Cardiac muscle cell (in vitro differentiated cells and primary cell): ENCODE results near the gene PDE2A. TPM values are rescaled to one million over a fixed set of nuclear protein-coding genes. Genes with fewer than 3 reads are reported as not detected.

Source experiments
- DNase-seq, 2 donors: peaks; one replicate each; pipeline versions ENCODE4 v3.0.0 to v3.0.0-alpha.2; 2010 to 2017; ENCODE audit warnings: low read depth in 1 of 2, low spot score in 1 of 2
- H3K27ac ChIP-seq: fragments of 200-600 bp; sonication (generic); 2 replicates; pipeline ENCODE4 v1.5.1; 2016
- H3K27me3 ChIP-seq: fragments of 200-600 bp; sonication (generic); 2 replicates; pipeline ENCODE4 v1.6.0; 2016; ENCODE audit warnings: control low read depth
- H3K36me3 ChIP-seq: fragments of 200-600 bp; sonication (generic); 2 replicates; pipeline ENCODE4 v1.5.1; 2016; ENCODE audit warnings: control low read depth
- H3K4me1 ChIP-seq: fragments of 200-600 bp; sonication (generic); 2 replicates; pipeline ENCODE4 v1.8.1; 2017; ENCODE audit warnings: low read depth, mild to moderate bottlenecking, mixed run types
- H3K4me3 ChIP-seq: fragments of 200-600 bp; sonication (generic); 2 replicates; pipeline ENCODE4 v1.5.1; 2016; ENCODE audit warnings: mild to moderate bottlenecking
- H3K9me3 ChIP-seq: fragments of 200-600 bp; sonication (generic); 2 replicates; pipeline ENCODE4 v1.5.1; 2017; ENCODE audit warnings: low read depth, mild to moderate bottlenecking, control low read depth
- polyA plus RNA-seq: library from polyadenylated mRNA; unstranded; fragments of >200 nt; fragmentation: Nextera tagmentation; extraction: Ambion mirVana; gene quantifications from 2 replicates; pipeline ENCODE4 v1.2.1, GENCODE V29; 2016
- total RNA-seq: library from RNA; depleted of rRNA; stranded (reverse); fragments of >200 nt; gene quantifications from 2 replicates; pipeline ENCODE4 v1.2.3, GENCODE V29; 2016
- TF ChIP-seq, protein P1 (sequence below): IDR thresholded peaks from 2 replicates; pipeline ENCODE4 v1.5.1; 2012; ENCODE audit warnings: low read depth, mild to moderate bottlenecking, low read length

The PDE2A gene
- total and polyA plus RNA-seq, 2 experiments from 2014 or later: 0.92 TPM; not detected in 1

DNA sequence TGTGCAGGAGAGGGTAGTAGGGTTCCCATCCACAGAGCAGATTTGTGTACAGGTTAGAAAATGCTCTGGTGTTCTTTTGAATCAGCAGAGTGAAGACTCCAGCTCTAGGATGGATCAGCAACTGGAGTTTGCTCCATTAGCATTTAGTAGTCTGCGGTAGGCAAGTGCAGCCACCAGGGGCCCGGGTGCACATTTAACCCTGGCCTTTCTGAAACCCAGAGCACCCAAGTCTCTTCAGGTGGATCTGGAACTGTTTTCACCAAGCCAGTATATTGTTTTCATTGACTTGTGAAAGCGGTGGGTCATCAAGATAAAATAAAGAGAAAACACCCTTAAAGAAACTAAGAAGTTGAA is 139.1 kb downstream of the PDE2A start:
- TF ChIP-seq, protein P1, sequence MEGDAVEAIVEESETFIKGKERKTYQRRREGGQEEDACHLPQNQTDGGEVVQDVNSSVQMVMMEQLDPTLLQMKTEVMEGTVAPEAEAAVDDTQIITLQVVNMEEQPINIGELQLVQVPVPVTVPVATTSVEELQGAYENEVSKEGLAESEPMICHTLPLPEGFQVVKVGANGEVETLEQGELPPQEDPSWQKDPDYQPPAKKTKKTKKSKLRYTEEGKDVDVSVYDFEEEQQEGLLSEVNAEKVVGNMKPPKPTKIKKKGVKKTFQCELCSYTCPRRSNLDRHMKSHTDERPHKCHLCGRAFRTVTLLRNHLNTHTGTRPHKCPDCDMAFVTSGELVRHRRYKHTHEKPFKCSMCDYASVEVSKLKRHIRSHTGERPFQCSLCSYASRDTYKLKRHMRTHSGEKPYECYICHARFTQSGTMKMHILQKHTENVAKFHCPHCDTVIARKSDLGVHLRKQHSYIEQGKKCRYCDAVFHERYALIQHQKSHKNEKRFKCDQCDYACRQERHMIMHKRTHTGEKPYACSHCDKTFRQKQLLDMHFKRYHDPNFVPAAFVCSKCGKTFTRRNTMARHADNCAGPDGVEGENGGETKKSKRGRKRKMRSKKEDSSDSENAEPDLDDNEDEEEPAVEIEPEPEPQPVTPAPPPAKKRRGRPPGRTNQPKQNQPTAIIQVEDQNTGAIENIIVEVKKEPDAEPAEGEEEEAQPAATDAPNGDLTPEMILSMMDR: no peak
- Histone ChIP-seq H3K27ac (no peak overlapping the region), H3K9me3 (no peaks in the 10 kb centered on the region), H3K36me3 (no peaks in the 10 kb centered on the region), H3K4me1 (peaks cover 5% of the 10 kb centered on the region), H3K27me3 (no peaks in the 10 kb centered on the region), H3K4me3 (no peak overlapping the region)
- no peak for DNase-seq

DNA sequence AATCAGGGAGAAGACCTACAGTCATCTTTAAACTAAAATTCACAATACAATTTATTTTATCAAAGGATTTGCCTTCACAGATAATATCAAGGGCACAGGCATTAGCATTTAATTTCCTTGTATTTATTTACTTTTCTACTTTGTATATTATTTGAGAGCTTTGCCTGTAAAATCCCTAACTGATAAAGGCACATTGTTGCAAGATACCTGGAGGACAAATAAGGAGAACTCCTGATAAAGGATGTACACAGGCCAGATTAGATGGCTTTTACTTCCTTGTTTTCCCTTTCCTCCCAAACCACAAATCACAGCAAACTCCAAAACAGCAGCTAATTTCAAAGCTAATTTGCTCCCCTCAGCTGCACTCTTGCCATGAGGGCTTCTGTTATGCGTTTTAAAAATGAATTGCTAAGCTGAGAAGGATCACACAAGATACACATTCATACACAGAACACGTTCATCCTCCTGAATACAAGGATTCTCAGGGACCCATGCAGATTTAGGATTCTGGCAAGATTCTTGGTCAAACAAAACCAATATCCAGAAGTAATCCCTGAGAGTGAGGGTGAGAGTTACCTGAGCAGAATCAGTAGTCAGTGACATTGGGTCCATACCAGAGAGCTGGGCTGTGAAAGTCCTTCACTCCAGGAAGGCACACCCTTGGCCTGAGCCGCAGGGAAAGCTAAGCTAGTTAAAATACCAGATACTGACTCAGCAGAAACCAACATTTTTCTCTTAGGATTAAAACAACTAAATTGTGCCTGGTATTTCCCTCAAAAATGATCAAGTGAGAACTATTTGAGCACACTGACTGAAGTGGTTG is 139.6 kb downstream of the PDE2A start:
- peak in 1 of 2 donors; percentile 15 for DNase-seq
- Histone ChIP-seq H3K27me3 (no peaks in the 10 kb centered on the region), H3K9me3 (no peaks in the 10 kb centered on the region), H3K4me3 (no peak overlapping the region), H3K27ac (no peak overlapping the region), H3K4me1 (peaks cover 5% of the 10 kb centered on the region), H3K36me3 (no peaks in the 10 kb centered on the region)
- TF ChIP-seq, protein P1: no peak

DNA sequence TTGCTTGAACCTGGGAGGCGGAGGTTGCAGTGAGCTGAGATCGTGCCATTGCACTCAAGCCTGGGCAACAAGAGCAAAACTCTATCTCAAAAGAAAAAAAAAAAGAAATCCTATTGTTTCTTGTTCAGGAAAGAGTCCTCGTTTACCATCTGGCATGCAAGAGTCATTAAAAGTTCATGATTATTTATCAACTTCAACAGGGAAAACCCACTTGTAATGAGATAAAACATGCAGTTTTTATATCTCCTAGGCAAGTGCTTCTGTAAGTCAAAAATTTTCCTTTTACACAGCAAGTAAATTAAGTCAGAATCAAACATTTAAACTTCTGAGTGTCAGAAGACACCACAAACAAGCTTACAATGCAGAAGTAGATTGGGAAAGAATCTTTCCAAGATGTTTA is 145.2 kb downstream of the PDE2A start:
- TF ChIP-seq, protein P1: no peak
- Histone ChIP-seq H3K4me3 (no peak overlapping the region), H3K36me3 (no peaks in the 10 kb centered on the region), H3K27ac (no peak overlapping the region), H3K27me3 (no peaks in the 10 kb centered on the region), H3K4me1 (no peaks in the 10 kb centered on the region), H3K9me3 (no peaks in the 10 kb centered on the region)
- DNase-seq: no peak

DNA sequence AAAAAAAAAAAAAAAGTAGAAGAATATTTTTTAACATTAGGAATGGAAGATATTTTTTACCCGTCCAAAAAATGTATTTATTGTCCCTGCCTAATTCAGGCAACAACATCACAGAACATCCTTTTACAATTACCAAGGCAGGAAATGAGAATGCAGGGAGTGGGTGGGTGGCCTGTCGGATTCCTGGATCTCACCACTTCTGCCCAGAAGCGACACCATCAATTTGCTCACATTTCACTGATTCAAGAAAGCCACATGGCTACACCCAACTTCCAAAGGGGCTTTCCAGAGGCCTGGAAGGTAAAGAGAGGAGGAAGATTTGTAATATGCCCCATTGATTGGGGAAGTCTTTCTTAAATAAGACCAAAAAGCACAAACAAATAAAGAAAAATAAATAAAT is 146.1 kb downstream of the PDE2A start:
- TF ChIP-seq, protein P1: no peak
- Histone ChIP-seq H3K4me3 (no peak overlapping the region), H3K36me3 (no peaks in the 10 kb centered on the region), H3K9me3 (no peaks in the 10 kb centered on the region), H3K27me3 (no peaks in the 10 kb centered on the region), H3K27ac (no peak overlapping the region), H3K4me1 (no peaks in the 10 kb centered on the region)
- DNase-seq: no peak

Other genes with a start within 250 kb of the PDE2A start
- 23.3 and 30.4 TPM in 2 replicates for gene CLPB, start 239.9 kb downstream of the PDE2A start, total RNA-seq
- gene CLPB, start 239.9 kb downstream of the PDE2A start, polyA plus RNA-seq: 8.5 and 11.3 TPM in 2 replicates
- gene ARAP1, start 78.0 kb upstream of the PDE2A start, total RNA-seq: 134 and 200 TPM in 2 replicates
- gene ARAP1, start 78.0 kb upstream of the PDE2A start, polyA plus RNA-seq: 41.5 and 54.6 TPM in 2 replicates
- gene STARD10, start 119.6 kb upstream of the PDE2A start, total RNA-seq: 66.2 and 101 TPM in 2 replicates
- gene STARD10, start 119.6 kb upstream of the PDE2A start, polyA plus RNA-seq: 91.4 and 139 TPM in 2 replicates
- gene ATG16L2, start 140.0 kb upstream of the PDE2A start, total RNA-seq: 16.7 and 66.8 TPM in 2 replicates
- 47.8 and 80.4 TPM in 2 replicates for gene ATG16L2, start 140.0 kb upstream of the PDE2A start, polyA plus RNA-seq